GM12878 (cell line): ENCODE measurements around the gene EPHA4. TPM values are rescaled to one million over a fixed set of nuclear protein-coding genes. Genes with fewer than 3 reads are reported as not detected.

Experiments used
- ATAC-seq: fragments of 200-7000 bp; cut with Tn5 transposase; 3 replicates; pipeline ENCODE4 v1.9.1; 2020; ENCODE audit warnings: mild to moderate bottlenecking, moderate library complexity
- BruUV-seq: library from RNA; stranded (reverse); fragments of 400-500 nt; replicated peaks from 2 replicates; lab custom pipeline; 2021; lab: Mats Ljungman, UMichigan
- CTCF ChIA-PET: fragments of 300-600 bp; sonication (Branson Sonifier 250); formaldehyde crosslinking; extraction: SDS; loops from one replicate; lab custom pipeline; 2021; ENCODE audit warnings: inconsistent platforms; lab: Yijun Ruan, JAX
- POLR2A ChIA-PET: fragments of 350-600 bp; formaldehyde crosslinking; extraction: SDS; loops from one replicate; lab custom pipeline; 2021; ENCODE audit warnings: inconsistent platforms; lab: Charles Lee
- RAD21 ChIA-PET: fragments of 300-600 bp; sonication (Branson Sonifier 250); formaldehyde crosslinking; loops from one replicate; lab custom pipeline; 2023; ENCODE audit warnings: antibody characterized with exemption; ENCODE audit not compliant: unreplicated experiment; lab: Charles Lee
- SMC1A ChIA-PET: fragments of 300-600 bp; sonication (Branson Sonifier 250); formaldehyde crosslinking; loops from one replicate; lab custom pipeline; 2023; ENCODE audit not compliant: unreplicated experiment, uncharacterized antibody; lab: Charles Lee
- DNase-seq: peaks from one replicate; pipeline ENCODE4 v3.0.0-alpha.2; 2011; ENCODE audit warnings: low read depth, low spot score
- FAIRE-seq: peaks from 3 replicates; lab custom pipeline; 2011; peaks lifted over from hg19 to GRCh38; lab: Jason Lieb, UNC
- H2AFZ ChIP-seq: 2 replicates; pipeline ENCODE4 v1.6.0; 2011; ENCODE audit warnings: low read depth, low read length, control low read depth; ENCODE audit not compliant: control insufficient read depth
- H3K27ac ChIP-seq: 2 replicates; pipeline ENCODE4 v1.5.1; 2011; ENCODE audit warnings: control low read depth; ENCODE audit not compliant: control insufficient read depth, insufficient read depth
- H3K27me3 ChIP-seq, 2 experiments: replicated peaks in 1 of 2; 2 replicates each; pipeline versions ENCODE4 v1.6.0 to v1.6.1; 2011; ENCODE audit warnings: low read length in 1 of 2; ENCODE audit not compliant: control insufficient read depth in 2 of 2, insufficient read depth in 2 of 2
- H3K36me3 ChIP-seq, 2 experiments: 2 replicates each; pipeline ENCODE4 v1.5.1; 2011; ENCODE audit warnings: low read length in 1 of 2; ENCODE audit not compliant: control insufficient read depth in 2 of 2, insufficient read depth in 2 of 2
- H3K4me1 ChIP-seq: 2 replicates; pipeline ENCODE4 v1.6.1; 2011; ENCODE audit warnings: mild to moderate bottlenecking, low read length, moderate library complexity, mixed read lengths; ENCODE audit not compliant: control insufficient read depth, insufficient read depth
- H3K4me2 ChIP-seq: 2 replicates; pipeline ENCODE4 v1.6.0; 2011; ENCODE audit warnings: control low read depth; ENCODE audit not compliant: control insufficient read depth, insufficient read depth
- H3K4me3 ChIP-seq: fragments of 200-600 bp; sonication (generic); 2 replicates; pipeline ENCODE4 v1.5.1; 2016
- H3K79me2 ChIP-seq: 2 replicates; pipeline ENCODE4 v1.6.0; 2011; ENCODE audit warnings: low read length; ENCODE audit not compliant: control insufficient read depth, insufficient read depth
- H3K9ac ChIP-seq: 2 replicates; pipeline ENCODE4 v1.8.0; 2011; ENCODE audit warnings: low read length, control low read depth, mixed read lengths; ENCODE audit not compliant: control insufficient read depth, insufficient read depth
- H3K9me3 ChIP-seq: replicated peaks from 3 replicates; pipeline ENCODE4 v1.5.1; 2011; ENCODE audit warnings: mild to moderate bottlenecking, low read length; ENCODE audit not compliant: control insufficient read depth, insufficient read depth
- H4K20me1 ChIP-seq: 2 replicates; pipeline ENCODE4 v1.6.0; 2011; ENCODE audit not compliant: control insufficient read depth, insufficient read depth
- ATF7 ChIP-seq: fragments of 450-650 bp; IDR thresholded peaks from 2 replicates; pipeline ENCODE4 v1.6.1; 2016; ENCODE audit warnings: low read depth, mild to moderate bottlenecking
- EP300 ChIP-seq, 2 experiments: fragments of 150-350 bp in 1 of 2; IDR thresholded peaks; 2 replicates each; pipeline ENCODE4 v1.6.1; 2011 to 2012; ENCODE audit warnings: low read depth in 2 of 2, low read length in 2 of 2, borderline replicate concordance in 1 of 2, improper control_type of control experiment in 1 of 2, inconsistent platforms in 1 of 2; ENCODE audit not compliant: control insufficient read depth in 1 of 2
- GATAD2B ChIP-seq: fragments of 450-650 bp; conservative IDR thresholded peaks from 2 replicates; pipeline ENCODE4 v1.6.1; 2017; ENCODE audit warnings: low read depth, mild to moderate bottlenecking, moderate library complexity
- HDAC6 ChIP-seq: fragments of 200-600 bp; sonication (generic); IDR thresholded peaks from one replicate; pipeline ENCODE4 v1.8.0; 2017; ENCODE audit warnings: antibody characterized with exemption; ENCODE audit not compliant: unreplicated experiment
- MTA3 ChIP-seq: IDR thresholded peaks from 2 replicates; pipeline ENCODE4 v1.6.1; 2012; ENCODE audit warnings: low read length, inconsistent platforms, borderline replicate concordance
- PAX5 ChIP-seq: IDR thresholded peaks from 2 replicates; pipeline ENCODE4 v1.6.1; 2011; ENCODE audit warnings: low read depth, low read length, borderline replicate concordance
- PML ChIP-seq: IDR thresholded peaks from 2 replicates; pipeline ENCODE4 v1.6.1; 2012; ENCODE audit warnings: low read length, inconsistent platforms
- STAT1 ChIP-seq: fragments of 450-650 bp; conservative IDR thresholded peaks from 2 replicates; pipeline ENCODE4 v1.6.1; 2014; ENCODE audit warnings: antibody characterized with exemption, mild to moderate bottlenecking
- TAF1 ChIP-seq: IDR thresholded peaks from 2 replicates; pipeline ENCODE4 v1.6.1; 2011; ENCODE audit warnings: mild to moderate bottlenecking, low read depth, low read length, borderline replicate concordance
- ZSCAN29 ChIP-seq: fragments of 450-650 bp; IDR thresholded peaks from 2 replicates; pipeline ENCODE4 v1.6.1; 2017; ENCODE audit warnings: mild to moderate bottlenecking, moderate library complexity
- WGBS: methylation state at CpG from one replicate; pipeline ENCODE4 v1.1.6; 2016; ENCODE audit warnings: low lambda C conversion rate; ENCODE audit not compliant: insufficient replicate concordance, insufficient coverage; ENCODE audit errors: missing lambda C conversion rate; 5-methylcytosine and 5-hydroxymethylcytosine counted together
- in situ Hi-C: fragments of 300-500 bp; cut with MboI; formaldehyde crosslinking; loops from 9 replicates; pipeline ENCODE4 v1.14.3; 2018; ENCODE audit warnings: mixed read lengths
- intact Hi-C: fragments of 100-400 bp; cut with micrococcal nuclease; formaldehyde crosslinking; loops from one replicate; pipeline ENCODE4 v1.14.2; 2022; ENCODE audit not compliant: unreplicated experiment
- polyA plus RNA-seq, 11 experiments: library from polyadenylated mRNA; depleted of rRNA in 4 of 11; unstranded in 6 of 11; stranded (reverse) in 5 of 11; fragments of >200 nt; fragmentation: Nextera tagmentation in 4 of 11; fragmentation: Illumina TruSeq in 1 of 11; extraction: Ambion mirVana in 4 of 11; extraction: Trizol in 1 of 11; gene quantifications; 1 replicate in 1 of 11; 2 replicates in 10 of 11; pipeline versions ENCODE4 v1.2.1 to v1.2.3, GENCODE V29; 2011 to 2016; ENCODE audit warnings: inconsistent platforms in 2 of 11, missing spikeins in 2 of 11, low read depth in 1 of 11
- total RNA-seq, 4 experiments: library from RNA; depleted of rRNA in 3 of 4; stranded (reverse); fragments of >200 nt in 3 of 4; fragmentation: Illumina TruSeq in 1 of 4; extraction: Trizol in 1 of 4; gene quantifications; 2 replicates each; pipeline versions ENCODE4 v1.2.1 to v1.2.3, GENCODE V29; 2013 to 2021

Gene EPHA4
- total and polyA plus RNA-seq, 10 of the 15 experiments (the other 5 are each of a cell fraction or from before 2014, with no cell fraction given) = 0.06 to 1.5 (median 0.33) TPM; not detected in 1

DNA sequence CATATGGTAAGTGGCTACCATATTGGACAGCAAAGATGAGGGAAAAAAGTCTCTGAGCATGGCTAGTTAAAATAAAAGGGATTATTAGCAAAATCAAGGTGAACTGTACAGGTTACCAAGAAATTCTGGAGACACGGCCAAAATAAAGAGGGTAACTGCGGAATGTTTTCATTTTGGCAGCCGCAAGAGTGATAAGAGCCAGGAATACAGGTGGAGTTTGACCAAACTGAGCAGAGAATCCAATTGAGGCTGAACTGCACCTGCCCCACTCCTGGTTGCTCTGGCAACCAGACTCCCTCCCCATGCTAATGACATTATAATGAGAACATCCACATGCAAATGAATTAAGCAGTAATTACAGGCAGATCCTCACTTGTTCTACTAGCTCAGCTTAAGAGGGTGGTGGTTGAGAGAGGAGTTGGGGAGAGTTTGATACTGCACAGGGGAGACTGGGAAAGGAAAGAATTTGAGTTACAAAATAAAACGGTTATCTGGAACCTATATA, 18.8 kb upstream of the EPHA4 start (continued):
- TF ChIP-seq ZSCAN29 (no peak), MTA3 (no peak), TAF1 (no peak), ATF7 (no peak), PAX5 (no peak), HDAC6 (no peak), GATAD2B (no peak)
- TF ChIP-seq, all 136 proteins: peak for 0

DNA sequence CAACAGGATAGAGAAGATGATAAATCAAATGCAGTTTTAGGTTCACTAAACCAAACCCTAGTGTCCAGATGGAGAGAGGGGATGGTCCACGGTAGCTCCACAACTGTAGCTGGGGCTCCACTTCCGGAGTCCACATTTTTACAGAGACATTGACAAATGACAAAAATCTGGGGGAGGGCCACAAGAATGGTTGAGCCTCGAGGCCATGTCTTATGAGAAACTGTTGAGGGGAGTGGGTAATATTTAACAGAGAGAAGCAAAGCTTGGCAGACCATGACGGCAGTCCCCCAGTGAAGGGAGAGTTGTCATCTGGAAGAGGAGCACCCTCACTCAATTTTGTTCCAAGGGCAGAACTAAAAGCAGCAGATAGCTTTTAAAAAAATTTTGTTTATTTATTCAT, 17.6 kb upstream of the EPHA4 start:
- SMC1A ChIA-PET = interaction anchor here (1.1 kb wide), 1 partner anchor 406 kb away, joined by 3 read pairs; no protein-coding TSS in a partner anchor
- intact Hi-C loops = no loop called here
- BruUV-seq = no TSS peak
- H3K9me3 ChIP-seq = no peaks in the 10 kb centered on the region
- FAIRE-seq = no peak
- H3K4me1 ChIP-seq = no peaks in the 10 kb centered on the region
- no peak for DNase-seq
- no peaks in the 10 kb centered on the region for H4K20me1 ChIP-seq
- H2AFZ ChIP-seq = no peak overlapping the region
- H3K79me2 ChIP-seq = no peaks in the 10 kb centered on the region
- H3K4me2 ChIP-seq = no peak overlapping the region
- H3K27ac ChIP-seq = no peak overlapping the region
- CTCF ChIA-PET = interaction anchor here (1.4 kb wide), 1 partner anchor 14 kb away, joined by 5 read pairs; no protein-coding TSS in a partner anchor
- POLR2A ChIA-PET = no interaction called here
- H3K4me3 ChIP-seq = no peak overlapping the region
- no peaks in the 10 kb centered on the region for H3K36me3 ChIP-seq
- H3K27me3 ChIP-seq = no peaks in the 10 kb centered on the region
- RAD21 ChIA-PET = interaction anchor here (0.9 kb wide), 1 partner anchor 10 kb away, joined by 3 read pairs; no protein-coding TSS in a partner anchor
- no peak for ATAC-seq
- 20% methylated on average over 4 of the region's 4 CpGs for WGBS
- H3K9ac ChIP-seq = no peak overlapping the region
- in situ Hi-C loops = no loop called here
- no peak for TF ChIP-seq PML
- TF ChIP-seq EP300 (IDR thresholded peaks at IDR 0.05; ENCODE audit: borderline replicate concordance in 1 of 2, control insufficient read depth in 1 of 2, low read depth in 2 of 2, low read length in 2 of 2) = no peak
- no peak for TF ChIP-seq STAT1
